ENCODE results near the gene MAPK7.
"Not testable (repeated sequence)": the region's sequence is repeated elsewhere in the genome, so short reads cannot be mapped to it uniquely, and the experiment has no call there.

The MAPK7 gene

GRCh38 chr17:19347323-19348080, 30.8 kb upstream of the MAPK7 start:
- Mint-ChIP-seq H3K9me3 (no peaks in the 10 kb centered on the region), H3K4me1 (peaks cover 4% of the 10 kb centered on the region), H3K4me3 (no peak overlapping the region), H3K36me3 (ENCODE audit: low read depth) (no peaks in the 10 kb centered on the region), H3K27me3 (peaks cover 5% of the 10 kb centered on the region), H3K27ac (no peak overlapping the region)
- no peak for DNase-seq
- ATAC-seq: no peak

- H3K27ac Mint-ChIP-seq: no peak overlapping the region
- H3K27me3 Mint-ChIP-seq: peaks cover 5% of the 10 kb centered on the region
- no peaks in the 10 kb centered on the region for H3K36me3 Mint-ChIP-seq (ENCODE audit: low read depth)
- no peak for DNase-seq
- H3K4me3 Mint-ChIP-seq: no peak overlapping the region
- no peaks in the 10 kb centered on the region for H3K9me3 Mint-ChIP-seq
- peaks cover 4% of the 10 kb centered on the region for H3K4me1 Mint-ChIP-seq
- no peak for ATAC-seq
Observed at GRCh38 chr17:19348081-19348650, 30.1 kb upstream of the MAPK7 start.

- DNase-seq (no peak), ATAC-seq (no peak)
- Mint-ChIP-seq H3K9me3 (no peaks in the 10 kb centered on the region), H3K4me3 (no peak overlapping the region), H3K36me3 (ENCODE audit: low read depth) (no peaks in the 10 kb centered on the region), H3K27ac (no peak overlapping the region), H3K4me1 (peaks cover 4% of the 10 kb centered on the region), H3K27me3 (peaks cover 5% of the 10 kb centered on the region)
Observed at GRCh38 chr17:19348806-19349205, 29.5 kb upstream of the MAPK7 start.

GRCh38 chr17:19353401-19353800, 24.9 kb upstream of the MAPK7 start:
- not testable (repeated sequence) for DNase-seq; ATAC-seq; H3K36me3 Mint-ChIP-seq (ENCODE audit: low read depth); H3K27ac Mint-ChIP-seq; H3K4me1 Mint-ChIP-seq; H3K4me3 Mint-ChIP-seq; H3K9me3 Mint-ChIP-seq
- peaks cover 13% of the 10 kb centered on the region for H3K27me3 Mint-ChIP-seq

- no peak for DNase-seq
- H3K36me3 Mint-ChIP-seq (ENCODE audit: low read depth): no peaks in the 10 kb centered on the region
- no peaks in the 10 kb centered on the region for H3K9me3 Mint-ChIP-seq
- H3K4me3 Mint-ChIP-seq: no peak overlapping the region
- H3K27ac Mint-ChIP-seq: no peak overlapping the region
- H3K27me3 Mint-ChIP-seq: peaks cover 17% of the 10 kb centered on the region
- no peaks in the 10 kb centered on the region for H3K4me1 Mint-ChIP-seq
- ATAC-seq: no peak
Observed at GRCh38 chr17:19354748-19355147, 23.6 kb upstream of the MAPK7 start.

- H3K9me3 Mint-ChIP-seq: no peaks in the 10 kb centered on the region
Observed at GRCh38 chr17:19357351-19357750, 20.9 kb upstream of the MAPK7 start.

GRCh38 chr17:19357761-19358160, 20.5 kb upstream of the MAPK7 start:
- no peak overlapping the region for H3K27ac Mint-ChIP-seq
- no peaks in the 10 kb centered on the region for H3K36me3 Mint-ChIP-seq (ENCODE audit: low read depth)
- H3K4me3 Mint-ChIP-seq: no peak overlapping the region
- ATAC-seq (no peak), DNase-seq (no peak)
- H3K9me3 Mint-ChIP-seq: no peaks in the 10 kb centered on the region
- H3K4me1 Mint-ChIP-seq: peaks cover 7% of the 10 kb centered on the region
- peaks cover 17% of the 10 kb centered on the region for H3K27me3 Mint-ChIP-seq

More at GRCh38 chr17:19357351-19357750, 20.9 kb upstream of the MAPK7 start:
- no peak for DNase-seq
- Mint-ChIP-seq H3K27me3 (peaks cover 17% of the 10 kb centered on the region), H3K4me1 (peaks cover 7% of the 10 kb centered on the region), H3K36me3 (ENCODE audit: low read depth) (no peaks in the 10 kb centered on the region), H3K27ac (no peak overlapping the region), H3K4me3 (no peak overlapping the region)
- ATAC-seq: no peak

- H3K36me3 Mint-ChIP-seq (ENCODE audit: low read depth): no peaks in the 10 kb centered on the region
- ATAC-seq (no peak), DNase-seq (no peak)
- H3K27ac Mint-ChIP-seq: no peak overlapping the region
- H3K4me3 Mint-ChIP-seq: no peak overlapping the region
- H3K9me3 Mint-ChIP-seq: no peaks in the 10 kb centered on the region
- H3K27me3 Mint-ChIP-seq: peaks cover 16% of the 10 kb centered on the region
- H3K4me1 Mint-ChIP-seq: peaks cover 7% of the 10 kb centered on the region
Observed at GRCh38 chr17:19359151-19359550, 19.1 kb upstream of the MAPK7 start.

GRCh38 chr17:19359856-19360255, 18.4 kb upstream of the MAPK7 start:
- Mint-ChIP-seq H3K27me3 (peaks cover 14% of the 10 kb centered on the region), H3K4me1 (peaks cover 7% of the 10 kb centered on the region), H3K27ac (no peak overlapping the region), H3K4me3 (no peak overlapping the region), H3K9me3 (no peaks in the 10 kb centered on the region), H3K36me3 (ENCODE audit: low read depth) (no peaks in the 10 kb centered on the region)
- DNase-seq (no peak), ATAC-seq (no peak)

- H3K9me3 Mint-ChIP-seq: no peaks in the 10 kb centered on the region
- no peaks in the 10 kb centered on the region for H3K36me3 Mint-ChIP-seq (ENCODE audit: low read depth)
- peaks cover 7% of the 10 kb centered on the region for H3K4me1 Mint-ChIP-seq
- no peak overlapping the region for H3K4me3 Mint-ChIP-seq
- no peak overlapping the region for H3K27ac Mint-ChIP-seq
- no peak for DNase-seq
- peaks cover 12% of the 10 kb centered on the region for H3K27me3 Mint-ChIP-seq
- ATAC-seq: no peak
Observed at GRCh38 chr17:19360772-19361171, 17.5 kb upstream of the MAPK7 start.

- no peak for DNase-seq
- Mint-ChIP-seq H3K27ac (no peak overlapping the region), H3K9me3 (no peaks in the 10 kb centered on the region)
Observed at GRCh38 chr17:19361326-19361725, 17.0 kb upstream of the MAPK7 start.

GRCh38 chr17:19361944-19362276, 16.4 kb upstream of the MAPK7 start:
- H3K36me3 Mint-ChIP-seq (ENCODE audit: low read depth): no peaks in the 10 kb centered on the region
- H3K27ac Mint-ChIP-seq: peak overlapping the region; percentile 41
- peaks cover 12% of the 10 kb centered on the region for H3K27me3 Mint-ChIP-seq
- peaks cover 7% of the 10 kb centered on the region for H3K4me1 Mint-ChIP-seq
- H3K4me3 Mint-ChIP-seq: peak overlapping the region; percentile 82
- no peak for DNase-seq
- no peaks in the 10 kb centered on the region for H3K9me3 Mint-ChIP-seq
- no peak for ATAC-seq

More at GRCh38 chr17:19361326-19361725, 17.0 kb upstream of the MAPK7 start:
- Mint-ChIP-seq H3K4me1 (peaks cover 7% of the 10 kb centered on the region), H3K4me3 (peak overlapping the region; percentile 37), H3K27me3 (peaks cover 12% of the 10 kb centered on the region), H3K36me3 (ENCODE audit: low read depth) (no peaks in the 10 kb centered on the region)
- ATAC-seq: no peak

GRCh38 chr17:19362277-19363113, 15.8 kb upstream of the MAPK7 start, which contains the start of gene B9D1:
Gene B9D1 (minus strand): TSS chr17:19362723. CDS start chr17:19362569, 154 bp downstream.
- peaks cover 12% of the 10 kb centered on the region for H3K27me3 Mint-ChIP-seq

GRCh38 chr17:19363114-19363438, 15.2 kb upstream of the MAPK7 start:
- Mint-ChIP-seq H3K4me3 (peak overlapping the region; percentile 82), H3K4me1 (peaks cover 7% of the 10 kb centered on the region), H3K36me3 (ENCODE audit: low read depth) (no peaks in the 10 kb centered on the region), H3K9me3 (no peaks in the 10 kb centered on the region), H3K27ac (no peak overlapping the region), H3K27me3 (peaks cover 12% of the 10 kb centered on the region)
- no peak for DNase-seq
- no peak for ATAC-seq

More at GRCh38 chr17:19362277-19363113, 15.8 kb upstream of the MAPK7 start, which contains the start of gene B9D1:
- H3K4me3 Mint-ChIP-seq: peak within 1 kb of the TSS; percentile 82
- H3K9me3 Mint-ChIP-seq: no peaks in the 10 kb centered on the region
- H3K27ac Mint-ChIP-seq: peak within 1 kb of the TSS; percentile 72
- H3K4me1 Mint-ChIP-seq: peaks cover 7% of the 10 kb centered on the region
- DNase-seq (peak; percentile 90), ATAC-seq (peak; percentile 81)
- no peaks in the 10 kb centered on the region for H3K36me3 Mint-ChIP-seq (ENCODE audit: low read depth)

All from activated naive CD8-positive, alpha-beta T cell treated with anti-CD3 and anti-CD28 coated beads, Interleukin-2, amount 50 U/mL, for 24 hours (primary cell).